Vagina (tissue), 2 donors: Measurements from ENCODE around the gene IFIT3. TPM values are rescaled to one million over a fixed set of nuclear protein-coding genes. Genes with fewer than 3 reads are reported as not detected.
"Not testable (repeated sequence)": the region's sequence is repeated elsewhere in the genome, so short reads cannot be mapped to it uniquely, and the experiment has no call there.

Experiments
- DNase-seq, 2 donors: peaks; one replicate each; pipeline ENCODE4 v3.0.0-alpha.2; 2017; ENCODE audit errors: extremely low spot score in 2 of 2
- H3K27ac ChIP-seq: fragments of 200-600 bp; sonication (generic); one replicate; pipeline ENCODE4 v1.5.1; 2019
- H3K27me3 ChIP-seq: fragments of 200-600 bp; sonication (generic); one replicate; pipeline ENCODE4 v1.5.1; 2019
- H3K36me3 ChIP-seq, 2 donors: fragments of 200-600 bp; sonication (generic); one replicate each; pipeline ENCODE4 v1.5.1; 2017 to 2019
- H3K4me1 ChIP-seq: fragments of 200-600 bp; sonication (generic); one replicate; pipeline ENCODE4 v1.5.1; 2019
- H3K4me3 ChIP-seq, 2 donors: fragments of 200-600 bp; sonication (generic); 1 replicate in 1 of 2; 2 replicates in 1 of 2; pipeline ENCODE4 v1.5.1; 2016 to 2019
- H3K9me3 ChIP-seq: fragments of 200-600 bp; sonication (generic); one replicate; pipeline ENCODE4 v1.5.1; 2019
- CTCF ChIP-seq, 3 experiments: fragments of 450-650 bp in 2 of 3; fragments of 200-600 bp in 1 of 3; sonication (generic) in 1 of 3; IDR thresholded peaks; one replicate each; pipeline ENCODE4 v1.5.1; 2017 to 2019; ENCODE audit warnings: antibody characterized with exemption in 3 of 3, mild to moderate bottlenecking in 2 of 3, moderate library complexity in 2 of 3
- POLR2A ChIP-seq, 2 donors: fragments of 450-650 bp; IDR thresholded peaks; one replicate each; pipeline ENCODE4 v1.6.1; 2017; ENCODE audit warnings: antibody characterized with exemption in 2 of 2, mild to moderate bottlenecking in 2 of 2, moderate library complexity in 2 of 2
- POLR2AphosphoS5 ChIP-seq, 2 donors: sonication (generic); formaldehyde crosslinking; IDR thresholded peaks; one replicate each; pipeline ENCODE4 v1.9.0; 2017; ENCODE audit warnings: antibody characterized with exemption in 2 of 2, mild to moderate bottlenecking in 2 of 2, low read depth in 1 of 2; ENCODE audit not compliant: insufficient read depth in 1 of 2
- intact Hi-C: fragments of 100-400 bp; cut with DNase I; formaldehyde crosslinking; loops from one replicate; pipeline ENCODE4 v1.15.1; 2023
- total RNA-seq: library from RNA; depleted of rRNA; stranded (reverse); fragments of >200 nt; gene quantifications from one replicate; pipeline ENCODE4 v1.2.3, GENCODE V29; 2016

Gene IFIT3
- total RNA-seq, 1 donor from 2014 or later, result 6.1 TPM

- intact Hi-C loops, result no loop called here
- DNase-seq, result no peak
- Histone ChIP-seq H3K9me3 (no peaks in the 10 kb centered on the region), H3K27ac (peak overlapping the region; percentile 60), H3K4me3 (no peak overlapping the region), H3K4me1 (peaks cover 37% of the 10 kb centered on the region), H3K36me3 (no peaks in the 10 kb centered on the region), H3K27me3 (no peaks in the 10 kb centered on the region)
- no peak for TF ChIP-seq POLR2A (IDR thresholded peaks at IDR 0.05)
- TF ChIP-seq POLR2AphosphoS5 (IDR thresholded peaks at IDR 0.05; ENCODE audit: insufficient read depth in 1 of 2, low read depth in 1 of 2), result no peak
- no peak for TF ChIP-seq CTCF (IDR thresholded peaks at IDR 0.05)
Observed at GRCh38 chr10:89347701-89348457, 20.1 kb downstream of the IFIT3 start.

- Histone ChIP-seq H3K4me3 (no peak overlapping the region), H3K27me3 (no peaks in the 10 kb centered on the region), H3K9me3 (no peaks in the 10 kb centered on the region), H3K4me1 (peaks cover 37% of the 10 kb centered on the region), H3K36me3 (no peaks in the 10 kb centered on the region), H3K27ac (peak overlapping the region; percentile 59)
- intact Hi-C loops, result no loop called here
- no peak for TF ChIP-seq POLR2AphosphoS5 (IDR thresholded peaks at IDR 0.05; ENCODE audit: insufficient read depth in 1 of 2, low read depth in 1 of 2)
- TF ChIP-seq POLR2A (IDR thresholded peaks at IDR 0.05), result no peak
- TF ChIP-seq CTCF (IDR thresholded peaks at IDR 0.05), result no peak
- no peak for DNase-seq
Observed at GRCh38 chr10:89348481-89348880, 20.7 kb downstream of the IFIT3 start.

GRCh38 chr10:89348975-89349374 lies 21.2 kb downstream of the IFIT3 start:
- peak overlapping the region; percentile 37 for H3K27ac ChIP-seq
- intact Hi-C loops, result no loop called here

GRCh38 chr10:89350631-89351315 lies 23.0 kb downstream of the IFIT3 start:
- TF ChIP-seq POLR2AphosphoS5 (IDR thresholded peaks at IDR 0.05; ENCODE audit: insufficient read depth in 1 of 2, low read depth in 1 of 2), result peak in 1 of 2 donors; percentile 30
- peak overlapping the region in 1 of 2 donors; percentile 4 for H3K4me3 ChIP-seq
- H3K36me3 ChIP-seq, H3K9me3 ChIP-seq, intact Hi-C loops, DNase-seq, H3K27me3 ChIP-seq: not testable (repeated sequence)
- H3K4me1 ChIP-seq, result peaks cover 37% of the 10 kb centered on the region
- H3K27ac ChIP-seq, result peak overlapping the region; percentile 85

More at GRCh38 chr10:89348975-89349374, 21.2 kb downstream of the IFIT3 start:
- peaks cover 37% of the 10 kb centered on the region for H3K4me1 ChIP-seq
- H3K36me3 ChIP-seq, result no peaks in the 10 kb centered on the region
- no peak for TF ChIP-seq CTCF (IDR thresholded peaks at IDR 0.05)
- TF ChIP-seq POLR2AphosphoS5 (IDR thresholded peaks at IDR 0.05; ENCODE audit: insufficient read depth in 1 of 2, low read depth in 1 of 2), result no peak
- TF ChIP-seq POLR2A (IDR thresholded peaks at IDR 0.05), result no peak
- no peak for DNase-seq
- H3K27me3 ChIP-seq, result no peaks in the 10 kb centered on the region
- no peak overlapping the region for H3K4me3 ChIP-seq
- no peaks in the 10 kb centered on the region for H3K9me3 ChIP-seq

- Histone ChIP-seq H3K36me3 (no peaks in the 10 kb centered on the region), H3K27ac (peak overlapping the region; percentile 85), H3K27me3 (no peaks in the 10 kb centered on the region), H3K9me3 (no peaks in the 10 kb centered on the region), H3K4me3 (peak overlapping the region in 1 of 2 donors; percentile 4), H3K4me1 (peaks cover 37% of the 10 kb centered on the region)
- intact Hi-C loops, result no loop called here
- DNase-seq, result no peak
- no peak for TF ChIP-seq POLR2AphosphoS5 (IDR thresholded peaks at IDR 0.05; ENCODE audit: insufficient read depth in 1 of 2, low read depth in 1 of 2)
- TF ChIP-seq POLR2A (IDR thresholded peaks at IDR 0.05), result no peak
- no peak for TF ChIP-seq CTCF (IDR thresholded peaks at IDR 0.05)
Observed at GRCh38 chr10:89351412-89351779, 23.6 kb downstream of the IFIT3 start.
